ENCODE data around the gene SUN2. TPM values are rescaled to one million over a fixed set of nuclear protein-coding genes. Genes with fewer than 3 reads are reported as not detected.

SUN2 gene
- total RNA-seq, 1 experiment from 2014 or later = 104 TPM

DNA sequence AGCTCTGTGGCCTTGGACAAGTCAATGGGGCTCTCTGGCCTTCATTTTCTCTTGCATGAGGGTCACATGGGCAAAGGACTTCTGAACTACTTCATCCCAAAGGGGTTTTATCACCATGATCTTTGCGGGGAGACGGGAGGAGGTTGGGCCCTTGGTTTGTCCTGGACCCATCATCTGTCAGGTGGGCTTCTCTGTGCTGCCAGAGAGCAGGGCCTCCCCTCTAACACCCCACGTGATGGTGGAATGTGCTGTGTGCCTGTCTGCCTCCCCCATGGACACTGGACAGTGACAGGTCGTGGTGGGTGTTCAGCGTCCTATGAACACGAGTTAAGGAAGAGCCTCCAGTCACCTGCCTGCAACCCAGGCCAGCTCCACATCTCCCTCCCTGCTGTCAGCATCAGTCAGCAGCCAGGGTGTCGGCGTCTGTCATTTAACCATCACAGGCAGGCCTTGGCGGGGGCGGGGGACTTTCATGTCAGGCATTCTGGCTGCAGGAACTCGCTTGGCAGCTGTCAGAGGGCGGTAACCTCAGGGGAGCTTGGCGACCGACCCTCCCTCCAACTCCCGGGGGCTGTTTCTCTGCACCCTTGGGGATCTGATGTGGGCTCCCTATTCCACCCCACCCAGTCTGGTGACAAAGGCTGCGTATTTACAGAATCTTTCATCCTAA, 2.6 kb upstream of the SUN2 start:
- no TSS peak for BruUV-seq (replicated peaks)
- H3K4me1 ChIP-seq (ENCODE audit: insufficient read depth, low read length, poor library complexity, severe bottlenecking) = peaks cover 60% of the 10 kb centered on the region
- H3K27me3 ChIP-seq (replicated peaks; ENCODE audit: insufficient read depth, low read depth, low read length, poor library complexity) = no peaks in the 10 kb centered on the region
- no peak for TF ChIP-seq EZH2 (IDR thresholded peaks at IDR 0.05; ENCODE audit: borderline replicate concordance, low read depth, low read length, poor library complexity, severe bottlenecking)
- TF ChIP-seq, protein P1, sequence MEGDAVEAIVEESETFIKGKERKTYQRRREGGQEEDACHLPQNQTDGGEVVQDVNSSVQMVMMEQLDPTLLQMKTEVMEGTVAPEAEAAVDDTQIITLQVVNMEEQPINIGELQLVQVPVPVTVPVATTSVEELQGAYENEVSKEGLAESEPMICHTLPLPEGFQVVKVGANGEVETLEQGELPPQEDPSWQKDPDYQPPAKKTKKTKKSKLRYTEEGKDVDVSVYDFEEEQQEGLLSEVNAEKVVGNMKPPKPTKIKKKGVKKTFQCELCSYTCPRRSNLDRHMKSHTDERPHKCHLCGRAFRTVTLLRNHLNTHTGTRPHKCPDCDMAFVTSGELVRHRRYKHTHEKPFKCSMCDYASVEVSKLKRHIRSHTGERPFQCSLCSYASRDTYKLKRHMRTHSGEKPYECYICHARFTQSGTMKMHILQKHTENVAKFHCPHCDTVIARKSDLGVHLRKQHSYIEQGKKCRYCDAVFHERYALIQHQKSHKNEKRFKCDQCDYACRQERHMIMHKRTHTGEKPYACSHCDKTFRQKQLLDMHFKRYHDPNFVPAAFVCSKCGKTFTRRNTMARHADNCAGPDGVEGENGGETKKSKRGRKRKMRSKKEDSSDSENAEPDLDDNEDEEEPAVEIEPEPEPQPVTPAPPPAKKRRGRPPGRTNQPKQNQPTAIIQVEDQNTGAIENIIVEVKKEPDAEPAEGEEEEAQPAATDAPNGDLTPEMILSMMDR (conservative IDR thresholded peaks at IDR 0.05; ENCODE audit: low read depth, low read length) = no peak
- H3K4me3 ChIP-seq (ENCODE audit: low read depth, low read length, poor library complexity, severe bottlenecking) = no peak overlapping the region
- intact Hi-C loops (cut with micrococcal nuclease; ENCODE audit: unreplicated experiment) = no loop called here
- peaks cover 9% of the 10 kb centered on the region for H3K36me3 ChIP-seq (ENCODE audit: insufficient read depth, low read length, poor library complexity, severe bottlenecking)
- CTCF ChIA-PET = interaction anchor here (1.5 kb wide), 1 partner anchor 11 kb away, joined by 8 read pairs; no protein-coding TSS in a partner anchor
- no peaks in the 10 kb centered on the region for H3K9me3 ChIP-seq (ENCODE audit: low read depth, low read length, poor library complexity, severe bottlenecking)
- POLR2A ChIA-PET (ENCODE audit: low non-redundant PET) = no interaction called here
- DNase-seq (ENCODE audit: low spot score) = no peak
- no peak overlapping the region for H3K27ac ChIP-seq (ENCODE audit: low read depth, low read length, poor library complexity, severe bottlenecking)

DNA sequence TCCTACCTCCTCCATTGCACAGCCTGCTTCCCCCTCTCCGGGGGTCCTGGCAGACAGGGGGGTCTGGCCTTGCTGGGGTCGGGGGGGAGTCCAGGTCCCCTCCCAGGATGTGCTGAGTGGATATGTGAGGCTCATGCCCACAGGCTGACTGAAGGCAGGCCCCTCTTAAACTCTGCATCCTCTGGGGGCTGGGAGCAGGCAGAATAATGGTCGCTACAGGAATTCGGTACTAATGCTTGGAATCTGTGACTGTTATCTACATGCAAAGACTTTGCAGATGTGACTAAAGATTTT, 1.6 kb upstream of the SUN2 start:
- BruUV-seq (replicated peaks) = no TSS peak
- Histone ChIP-seq H3K27me3 (replicated peaks; ENCODE audit: insufficient read depth, low read depth, low read length, poor library complexity) (no peaks in the 10 kb centered on the region), H3K27ac (ENCODE audit: low read depth, low read length, poor library complexity, severe bottlenecking) (peak overlapping the region; percentile 93), H3K4me3 (ENCODE audit: low read depth, low read length, poor library complexity, severe bottlenecking) (peak overlapping the region; percentile 97), H3K4me1 (ENCODE audit: insufficient read depth, low read length, poor library complexity, severe bottlenecking) (peaks cover 54% of the 10 kb centered on the region), H3K36me3 (ENCODE audit: insufficient read depth, low read length, poor library complexity, severe bottlenecking) (peaks cover 17% of the 10 kb centered on the region), H3K9me3 (ENCODE audit: low read depth, low read length, poor library complexity, severe bottlenecking) (no peaks in the 10 kb centered on the region)
- ChIA-PET CTCF (no interaction called here), POLR2A (ENCODE audit: low non-redundant PET) (no interaction called here)
- no peak for DNase-seq (ENCODE audit: low spot score)
- no peak for TF ChIP-seq EZH2 (IDR thresholded peaks at IDR 0.05; ENCODE audit: borderline replicate concordance, low read depth, low read length, poor library complexity, severe bottlenecking)
- TF ChIP-seq, protein P1 (conservative IDR thresholded peaks at IDR 0.05; ENCODE audit: low read depth, low read length) = no peak
- intact Hi-C loops (cut with micrococcal nuclease; ENCODE audit: unreplicated experiment) = no loop called here

DNA sequence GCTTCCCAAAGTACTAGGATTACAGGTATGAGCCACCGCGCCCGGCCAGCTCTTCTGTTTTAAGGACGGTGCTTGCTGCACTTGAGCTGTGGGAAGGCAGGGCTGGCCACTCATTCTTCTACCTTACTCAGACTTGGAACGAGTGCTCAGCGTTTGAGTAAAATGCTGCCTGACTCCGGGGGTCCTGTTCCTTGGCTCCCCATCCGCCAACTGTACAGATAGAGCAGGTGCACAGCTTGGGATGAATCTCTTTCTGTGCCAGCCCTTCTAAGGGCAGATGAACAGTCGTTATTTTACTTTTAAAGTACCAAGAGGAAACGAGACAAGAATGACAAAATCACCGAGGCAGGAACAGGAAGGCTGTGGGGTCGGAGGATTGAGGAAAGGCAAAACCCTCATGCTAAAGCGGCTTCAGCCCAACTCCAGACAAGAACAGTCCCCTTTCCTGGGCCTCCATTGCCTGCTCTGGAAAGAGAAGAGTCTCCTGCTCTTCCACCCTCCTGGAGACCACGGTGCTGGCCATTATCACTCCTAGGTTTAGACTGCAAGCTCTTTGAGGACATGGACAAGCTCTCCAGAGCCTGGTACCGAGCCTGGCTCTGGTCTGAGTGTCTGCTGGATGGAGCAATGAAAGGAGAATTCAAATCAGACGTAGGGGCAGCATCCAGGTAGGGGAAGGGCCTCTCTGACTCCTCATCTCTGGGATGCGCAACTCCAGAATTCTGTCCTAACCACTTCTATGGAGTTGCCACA, 1.1 kb upstream of the SUN2 start:
- Histone ChIP-seq H3K27me3 (replicated peaks; ENCODE audit: insufficient read depth, low read depth, low read length, poor library complexity) (no peaks in the 10 kb centered on the region), H3K9me3 (ENCODE audit: low read depth, low read length, poor library complexity, severe bottlenecking) (no peaks in the 10 kb centered on the region), H3K36me3 (ENCODE audit: insufficient read depth, low read length, poor library complexity, severe bottlenecking) (peaks cover 22% of the 10 kb centered on the region), H3K4me1 (ENCODE audit: insufficient read depth, low read length, poor library complexity, severe bottlenecking) (peaks cover 51% of the 10 kb centered on the region), H3K27ac (ENCODE audit: low read depth, low read length, poor library complexity, severe bottlenecking) (peak overlapping the region; percentile 93), H3K4me3 (ENCODE audit: low read depth, low read length, poor library complexity, severe bottlenecking) (peak overlapping the region; percentile 97)
- CTCF ChIA-PET = interaction anchor here (0.9 kb wide), 1 partner anchor 12 kb away, joined by 7 read pairs; no protein-coding TSS in a partner anchor
- BruUV-seq (replicated peaks) = no TSS peak
- POLR2A ChIA-PET (ENCODE audit: low non-redundant PET) = interaction anchor here (0.5 kb wide), 1 partner anchor 893 kb away, joined by 3 read pairs; no protein-coding TSS in a partner anchor
- DNase-seq (ENCODE audit: low spot score) = no peak
- TF ChIP-seq EZH2 (IDR thresholded peaks at IDR 0.05; ENCODE audit: borderline replicate concordance, low read depth, low read length, poor library complexity, severe bottlenecking) = no peak
- TF ChIP-seq, protein P1 (conservative IDR thresholded peaks at IDR 0.05; ENCODE audit: low read depth, low read length) = no peak
- intact Hi-C loops (cut with micrococcal nuclease; ENCODE audit: unreplicated experiment) = no loop called here
